CD8-positive, alpha-beta memory T cell (primary cell): ENCODE data around the gene TBC1D24. TPM values are rescaled to one million over a fixed set of nuclear protein-coding genes. Genes with fewer than 3 reads are reported as not detected.
"Not testable (repeated sequence)": the region's sequence is repeated elsewhere in the genome, so short reads cannot be mapped to it uniquely, and the experiment has no call there.

Experiments used
- CTCF ChIA-PET: fragments of 350-600 bp; sonication (Branson Sonifier 250); formaldehyde crosslinking; loops from one replicate; lab custom pipeline; 2021; ENCODE audit warnings: antibody characterized with exemption; lab: Charles Lee
- POLR2A ChIA-PET: fragments of 350-600 bp; sonication (Branson Sonifier 250); formaldehyde crosslinking; loops from one replicate; lab custom pipeline; 2021; ENCODE audit warnings: antibody characterized with exemption; lab: Charles Lee
- DNase-seq, 5 donors: peaks; one replicate each; pipeline versions ENCODE4 v3.0.0 to v3.0.0-alpha.2; 2020 to 2022; ENCODE audit warnings: mixed read lengths in 1 of 5
- H3K27ac ChIP-seq: one replicate; pipeline ENCODE4 v1.7.0; 2013; ENCODE audit warnings: low read depth, mild to moderate bottlenecking, low read length, moderate library complexity
- H3K27me3 ChIP-seq: 2 replicates; pipeline ENCODE4 v1.7.0; 2013; ENCODE audit warnings: low read length, mild to moderate bottlenecking; ENCODE audit not compliant: insufficient read depth, poor library complexity, severe bottlenecking
- H3K36me3 ChIP-seq: 2 replicates; pipeline ENCODE4 v1.7.0; 2013; ENCODE audit warnings: mild to moderate bottlenecking, low read length, moderate library complexity; ENCODE audit not compliant: insufficient read depth
- H3K4me1 ChIP-seq: 2 replicates; pipeline ENCODE4 v1.7.0; 2013; ENCODE audit warnings: mild to moderate bottlenecking, low read length, moderate library complexity; ENCODE audit not compliant: insufficient read depth
- H3K4me3 ChIP-seq: 2 replicates; pipeline ENCODE4 v1.7.0; 2013; ENCODE audit warnings: mild to moderate bottlenecking, low read length
- H3K9me3 ChIP-seq: 2 replicates; pipeline ENCODE4 v1.7.0; 2013; ENCODE audit warnings: mild to moderate bottlenecking, low read length
- H3K27ac Mint-ChIP-seq, 8 donors: one replicate each; pipeline ENCODE4 v1.8.0; 2020 to 2021; ENCODE audit warnings: mixed read lengths in 8 of 8, mild to moderate bottlenecking in 6 of 8, inconsistent platforms in 3 of 8, moderate library complexity in 3 of 8
- H3K27me3 Mint-ChIP-seq, 2 donors: one replicate each; pipeline ENCODE4 v1.8.0; 2020 to 2021; ENCODE audit warnings: mixed read lengths in 2 of 2, mild to moderate bottlenecking in 1 of 2, moderate library complexity in 1 of 2
- H3K36me3 Mint-ChIP-seq, 3 donors: one replicate each; pipeline ENCODE4 v1.8.0; 2020 to 2021; ENCODE audit warnings: mixed read lengths in 3 of 3, inconsistent platforms in 1 of 3, mild to moderate bottlenecking in 1 of 3
- H3K4me1 Mint-ChIP-seq, 3 donors: one replicate each; pipeline ENCODE4 v1.8.0; 2020 to 2021; ENCODE audit warnings: mixed read lengths in 3 of 3, inconsistent platforms in 1 of 3, mild to moderate bottlenecking in 1 of 3
- H3K4me3 Mint-ChIP-seq, 7 donors: one replicate each; pipeline ENCODE4 v1.8.0; 2020 to 2021; ENCODE audit warnings: mixed read lengths in 7 of 7, mild to moderate bottlenecking in 6 of 7, moderate library complexity in 4 of 7, inconsistent platforms in 2 of 7
- H3K9me3 Mint-ChIP-seq, 5 donors: one replicate each; pipeline ENCODE4 v1.8.0; 2020 to 2022; ENCODE audit warnings: mixed read lengths in 5 of 5, mild to moderate bottlenecking in 3 of 5, moderate library complexity in 2 of 5, inconsistent platforms in 1 of 5
- polyA plus RNA-seq: library from polyadenylated mRNA; unstranded; fragments of 300-500 nt; fragmentation: Illumina TruSeq; gene quantifications from one replicate; pipeline ENCODE4 v1.2.3, GENCODE V29; 2021
- total RNA-seq, 2 experiments: library from RNA; stranded (reverse); gene quantifications; one replicate each; pipeline ENCODE4 v1.2.3, GENCODE V29; 2021

The TBC1D24 gene
- total and polyA plus RNA-seq, 3 experiments from 2014 or later, result 3.5 to 32.7 (median 28.3) TPM

DNA sequence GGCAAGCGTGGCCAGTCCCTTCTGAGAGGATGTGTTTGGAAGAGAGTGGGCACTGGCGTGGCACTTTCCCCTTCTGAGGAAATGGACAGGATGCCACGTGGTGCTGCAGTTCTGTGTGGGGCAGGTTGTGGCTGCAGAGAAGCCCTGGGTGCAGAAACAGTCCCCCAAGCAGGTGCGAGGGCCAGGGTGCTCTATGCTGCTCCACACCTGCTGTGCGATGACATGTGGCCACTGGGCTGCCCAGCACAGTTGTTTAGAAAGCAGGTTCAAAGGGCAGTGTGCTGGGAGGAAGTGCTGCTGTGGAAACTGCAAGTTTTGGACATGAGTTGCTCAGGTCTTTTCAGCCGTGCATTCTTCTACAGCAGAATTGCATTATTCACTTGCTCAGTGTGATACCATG, 66.5 kb downstream of the TBC1D24 start:
- CTCF ChIA-PET, DNase-seq, H3K27me3 Mint-ChIP-seq, H3K4me3 ChIP-seq, POLR2A ChIA-PET, H3K27ac ChIP-seq, H3K9me3 Mint-ChIP-seq, H3K36me3 ChIP-seq, H3K9me3 ChIP-seq, H3K27me3 ChIP-seq: not testable (repeated sequence)
- peaks cover 43 to 59% (median 44%) of the 10 kb centered on the region in 3 donors for H3K4me1 Mint-ChIP-seq
- peaks cover 0 to 26% (median 2%) of the 10 kb centered on the region in 3 donors for H3K36me3 Mint-ChIP-seq
- peak overlapping the region in 5 of 7 donors; percentile 17 to 46 (median 32) for H3K4me3 Mint-ChIP-seq
- H3K4me1 ChIP-seq, result peaks cover 29% of the 10 kb centered on the region
- peak overlapping the region in 4 of 8 donors; percentile 30 to 83 (median 50) for H3K27ac Mint-ChIP-seq

DNA sequence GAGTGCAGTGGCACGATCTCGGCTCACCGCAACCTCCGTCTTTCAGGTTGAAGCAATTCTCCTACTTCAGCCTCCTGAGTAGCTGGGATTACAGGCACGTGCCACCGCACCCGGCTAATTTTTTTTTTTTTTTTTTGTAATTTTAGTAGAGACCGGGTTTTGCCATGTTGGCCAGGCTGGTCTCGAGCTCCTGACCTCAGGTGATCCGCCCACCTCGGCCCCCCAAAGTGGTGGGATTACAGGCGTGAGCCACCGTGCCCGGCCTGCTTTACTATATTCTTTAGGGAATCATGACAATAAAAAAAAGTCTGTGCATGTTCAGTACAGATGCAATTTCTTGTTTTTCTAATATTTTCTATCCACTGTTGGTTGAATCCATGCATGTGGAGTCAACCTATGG, 68.8 kb downstream of the TBC1D24 start:
- H3K27ac Mint-ChIP-seq, H3K27me3 Mint-ChIP-seq, H3K9me3 Mint-ChIP-seq, H3K9me3 ChIP-seq, H3K27ac ChIP-seq, CTCF ChIA-PET, DNase-seq, H3K4me3 Mint-ChIP-seq, H3K36me3 ChIP-seq, H3K27me3 ChIP-seq, POLR2A ChIA-PET, H3K4me3 ChIP-seq: not testable (repeated sequence)
- H3K36me3 Mint-ChIP-seq, result peaks cover 0 to 25% (median 2%) of the 10 kb centered on the region in 3 donors
- peaks cover 35 to 55% (median 37%) of the 10 kb centered on the region in 3 donors for H3K4me1 Mint-ChIP-seq
- H3K4me1 ChIP-seq, result peaks cover 22% of the 10 kb centered on the region

GRCh38 chr16:2550283-2550878, 75.5 kb downstream of the TBC1D24 start:
- H3K4me1 ChIP-seq, DNase-seq, H3K4me3 Mint-ChIP-seq, POLR2A ChIA-PET, H3K9me3 Mint-ChIP-seq, H3K9me3 ChIP-seq, H3K27me3 ChIP-seq, H3K36me3 Mint-ChIP-seq, H3K27ac Mint-ChIP-seq, H3K36me3 ChIP-seq, H3K27ac ChIP-seq, H3K4me3 ChIP-seq, CTCF ChIA-PET, H3K27me3 Mint-ChIP-seq: not testable (repeated sequence)
- H3K4me1 Mint-ChIP-seq, result peaks cover 0 to 10% (median 0%) of the 10 kb centered on the region in 3 donors

DNA sequence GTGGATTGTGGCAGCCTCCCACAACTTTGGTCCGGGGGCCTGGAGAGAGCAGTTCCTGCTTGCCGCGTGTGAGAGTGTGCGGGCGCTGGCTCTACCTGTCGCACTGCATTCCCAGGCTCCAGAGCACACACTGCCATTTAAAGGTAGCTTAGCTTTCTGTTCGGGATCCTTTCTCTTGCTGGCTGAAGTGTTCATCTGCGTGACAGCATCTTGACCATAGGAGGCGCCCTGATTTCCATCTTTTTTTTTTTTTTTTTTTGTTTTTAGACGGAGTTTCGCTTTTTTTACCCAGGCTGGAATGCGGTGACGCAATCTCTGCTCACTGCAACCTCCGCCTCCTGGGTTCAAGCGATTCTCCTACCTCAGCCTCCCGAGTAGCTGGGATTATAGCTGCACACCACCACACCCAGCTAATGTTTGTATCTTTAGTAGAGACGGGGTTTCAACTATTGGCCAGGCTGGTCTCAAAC, 76.5 kb downstream of the TBC1D24 start:
- H3K9me3 ChIP-seq, H3K36me3 Mint-ChIP-seq, DNase-seq, H3K27me3 ChIP-seq, CTCF ChIA-PET, H3K27ac Mint-ChIP-seq, H3K4me3 ChIP-seq, H3K4me1 ChIP-seq, H3K4me3 Mint-ChIP-seq, H3K4me1 Mint-ChIP-seq, H3K27ac ChIP-seq, H3K9me3 Mint-ChIP-seq, H3K36me3 ChIP-seq, H3K27me3 Mint-ChIP-seq, POLR2A ChIA-PET: not testable (repeated sequence)

DNA sequence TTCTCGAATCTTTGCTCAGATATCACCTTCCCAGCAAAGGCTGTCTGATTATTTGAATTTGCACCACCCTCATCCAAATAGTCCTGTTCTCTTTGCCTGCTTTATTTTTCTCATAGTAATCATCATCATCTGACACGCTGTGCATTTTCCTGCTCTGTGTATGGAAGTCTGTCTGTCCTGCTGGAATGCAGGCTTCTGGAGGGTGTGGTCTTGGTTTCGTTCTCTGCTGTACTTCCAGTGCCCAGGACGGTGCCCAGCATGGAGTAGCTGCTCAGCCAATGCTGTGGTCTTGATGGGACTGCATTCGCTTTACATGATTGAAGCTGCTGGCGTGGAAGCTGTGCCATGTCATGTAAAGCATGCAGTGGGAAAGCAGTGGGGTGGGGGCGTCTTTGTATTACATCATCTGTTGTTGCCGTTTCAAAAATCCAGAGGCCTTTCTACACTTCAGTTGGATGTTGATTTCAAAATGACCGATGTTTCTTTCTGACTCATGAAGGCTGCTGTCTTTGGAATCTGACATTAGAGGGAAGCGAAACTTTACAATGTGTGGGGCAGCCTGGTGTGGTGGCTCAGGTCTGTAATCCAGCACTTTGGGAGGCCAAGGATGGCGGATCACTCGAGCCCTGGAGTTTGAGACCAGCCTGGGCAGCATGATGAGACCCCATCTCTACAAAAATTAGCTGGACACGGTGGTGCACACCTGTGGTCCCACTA, 79.9 kb downstream of the TBC1D24 start:
- H3K9me3 Mint-ChIP-seq, CTCF ChIA-PET, H3K4me3 ChIP-seq, H3K27ac Mint-ChIP-seq, H3K4me3 Mint-ChIP-seq, H3K36me3 Mint-ChIP-seq, H3K4me1 ChIP-seq, DNase-seq, H3K27ac ChIP-seq, H3K36me3 ChIP-seq, H3K27me3 Mint-ChIP-seq, POLR2A ChIA-PET, H3K4me1 Mint-ChIP-seq, H3K27me3 ChIP-seq, H3K9me3 ChIP-seq: not testable (repeated sequence)

Other genes with a start within 250 kb of the TBC1D24 start
- gene DNASE1L2, start 238.7 kb upstream of the TBC1D24 start, total RNA-seq, result 1 to 10 TPM; 1.4 to 1.5 TPM
- not detected for gene DNASE1L2, start 238.7 kb upstream of the TBC1D24 start, polyA plus RNA-seq
- gene ECI1, start 223.5 kb upstream of the TBC1D24 start, total RNA-seq, result 10 to 100 TPM; 30.3 to 33.1 TPM
- gene ECI1, start 223.5 kb upstream of the TBC1D24 start, polyA plus RNA-seq, result 45.9 TPM
- 100 to 1,000 TPM; 367 to 382 TPM for gene RNPS1, start 207.0 kb upstream of the TBC1D24 start, total RNA-seq
- 312 TPM for gene RNPS1, start 207.0 kb upstream of the TBC1D24 start, polyA plus RNA-seq
- gene ABCA3, start 134.4 kb upstream of the TBC1D24 start, total RNA-seq, result 1 to 10 TPM; 7.0 to 7.9 TPM
- 4.1 TPM for gene ABCA3, start 134.4 kb upstream of the TBC1D24 start, polyA plus RNA-seq
- gene CCNF, start 45.7 kb upstream of the TBC1D24 start, total RNA-seq, result 10 to 100 TPM; 30.5 to 30.8 TPM
- gene CCNF, start 45.7 kb upstream of the TBC1D24 start, polyA plus RNA-seq, result 2.6 TPM
- 10 to 100 TPM; 32.1 to 34.2 TPM for gene TEDC2, start 15.0 kb upstream of the TBC1D24 start, total RNA-seq
- 0.56 TPM for gene TEDC2, start 15.0 kb upstream of the TBC1D24 start, polyA plus RNA-seq
- gene NTN3, start 3.8 kb upstream of the TBC1D24 start, total RNA-seq, result not detected
- not detected for gene NTN3, start 3.8 kb upstream of the TBC1D24 start, polyA plus RNA-seq
- 100 to 1,000 TPM; 154 to 157 TPM for gene ATP6V0C, start 38.8 kb downstream of the TBC1D24 start, total RNA-seq
- gene ATP6V0C, start 38.8 kb downstream of the TBC1D24 start, polyA plus RNA-seq, result 101 TPM
- 10 to 100 TPM; 34.1 to 35.5 TPM for gene AMDHD2, start 45.2 kb downstream of the TBC1D24 start, total RNA-seq
- 21.2 TPM for gene AMDHD2, start 45.2 kb downstream of the TBC1D24 start, polyA plus RNA-seq
- under 1 TPM in 1 of 2 experiments, not detected in 1; 0.16 TPM for gene CEMP1, start 56.3 kb downstream of the TBC1D24 start, total RNA-seq
- gene CEMP1, start 56.3 kb downstream of the TBC1D24 start, polyA plus RNA-seq, result 3.3 TPM
- gene PDPK1, start 62.9 kb downstream of the TBC1D24 start, total RNA-seq, result 10 to 100 TPM; 56.8 to 58.5 TPM
- 46.2 TPM for gene PDPK1, start 62.9 kb downstream of the TBC1D24 start, polyA plus RNA-seq
- gene KCTD5, start 207.4 kb downstream of the TBC1D24 start, total RNA-seq, result 10 to 100 TPM; 49.7 to 50.5 TPM
- 21.2 TPM for gene KCTD5, start 207.4 kb downstream of the TBC1D24 start, polyA plus RNA-seq
- 1 to 10 TPM; 1.3 to 1.6 TPM for gene PRSS27, start 245.1 kb downstream of the TBC1D24 start, total RNA-seq
- gene PRSS27, start 245.1 kb downstream of the TBC1D24 start, polyA plus RNA-seq, result not detected